GM19438 (cell line): Measurements from ENCODE around the gene SLC28A2.
"Not testable (repeated sequence)": the region's sequence is repeated elsewhere in the genome, so short reads cannot be mapped to it uniquely, and the experiment has no call there.

ENCODE experiments used
- ATAC-seq: cut with Tn5 transposase; IDR thresholded peaks from one replicate; pipeline ENCODE4 v1.9.1; 2021; ENCODE audit warnings: low read depth; ENCODE audit not compliant: unreplicated experiment

SLC28A2 gene

DNA sequence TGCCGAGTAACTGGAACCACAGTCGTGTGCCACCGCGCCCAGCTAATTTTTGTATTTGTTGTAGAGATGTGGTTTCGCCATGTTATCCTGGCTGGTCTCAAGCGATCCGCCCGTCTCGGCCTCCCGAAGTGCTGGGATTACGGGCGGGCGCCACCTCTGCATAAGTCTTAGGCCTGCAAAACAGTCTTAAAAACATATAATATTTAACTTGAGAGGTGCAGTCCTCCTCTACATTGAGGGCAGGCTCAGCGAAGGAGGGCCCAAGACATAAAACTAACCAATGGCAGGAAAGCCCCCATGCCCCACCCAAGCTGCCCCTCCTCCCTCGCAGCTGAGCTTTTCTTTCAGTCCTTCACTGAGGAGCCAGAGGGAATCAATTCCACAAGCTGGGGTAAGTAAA, at the start of gene SLC28A2:
Gene SLC28A2, plus strand, starts transcription at position 347 of the 400 bp plus-strand sequence. CDS start 982 bp downstream, outside the sequence.
- ATAC-seq: no peak

DNA sequence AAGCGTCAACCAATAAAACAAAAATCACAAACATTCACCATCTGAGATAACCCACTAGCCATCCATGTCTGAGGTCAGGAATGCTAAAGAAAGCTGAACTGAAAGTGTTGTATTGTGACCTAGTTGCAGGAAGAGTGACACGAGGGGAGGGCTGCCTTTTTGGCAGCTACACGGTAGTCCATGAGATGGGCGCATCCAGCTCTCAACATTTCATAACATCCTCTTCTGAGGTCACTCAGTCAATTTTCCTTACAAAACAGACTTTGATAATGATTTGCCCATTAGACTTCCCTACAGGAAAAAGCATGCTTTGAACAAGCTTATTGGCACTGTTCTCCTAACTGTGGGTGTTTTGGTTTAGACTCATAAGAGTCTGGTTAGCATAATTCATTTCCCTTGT, 48.9 kb upstream of the SLC28A2 start:
- ATAC-seq: no peak

DNA sequence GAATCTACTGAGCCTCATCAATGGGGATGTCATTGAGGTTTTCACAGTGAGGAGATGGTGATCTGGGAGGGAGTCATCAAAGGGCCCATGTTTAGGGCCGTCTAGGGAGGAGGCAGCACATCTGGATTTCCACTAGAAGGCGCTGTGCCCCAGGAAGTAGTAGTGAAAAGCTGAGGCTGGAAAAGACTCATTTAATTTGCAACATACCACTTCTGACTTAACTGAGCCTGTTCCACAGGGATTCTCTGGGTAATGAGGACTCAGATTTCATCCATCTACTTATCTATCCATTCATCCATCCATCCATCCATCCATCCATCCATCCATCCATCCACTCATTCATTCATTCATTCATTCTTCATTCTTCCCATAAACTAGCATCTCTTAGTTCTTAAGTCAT, 46.8 kb upstream of the SLC28A2 start:
- no peak for ATAC-seq

DNA sequence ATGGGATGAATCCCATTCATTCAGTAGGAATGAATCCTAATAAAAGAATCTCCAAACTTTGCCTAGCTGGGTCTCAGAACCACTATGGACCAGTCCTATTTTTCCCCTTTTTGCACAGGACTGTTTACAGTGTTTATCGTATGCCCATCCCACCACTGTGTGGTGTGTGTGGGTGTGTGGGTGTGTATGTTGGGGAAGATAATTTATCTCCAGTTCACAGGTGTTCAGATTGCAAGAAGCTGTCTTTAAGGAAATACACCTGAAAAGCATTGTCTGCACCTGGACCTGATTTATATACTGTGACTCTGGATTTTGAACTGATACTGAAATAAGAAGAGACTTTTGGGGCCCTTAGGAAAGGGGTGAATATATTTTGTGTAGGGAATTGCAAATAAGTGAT, 39.5 kb upstream of the SLC28A2 start:
- ATAC-seq: no peak

DNA sequence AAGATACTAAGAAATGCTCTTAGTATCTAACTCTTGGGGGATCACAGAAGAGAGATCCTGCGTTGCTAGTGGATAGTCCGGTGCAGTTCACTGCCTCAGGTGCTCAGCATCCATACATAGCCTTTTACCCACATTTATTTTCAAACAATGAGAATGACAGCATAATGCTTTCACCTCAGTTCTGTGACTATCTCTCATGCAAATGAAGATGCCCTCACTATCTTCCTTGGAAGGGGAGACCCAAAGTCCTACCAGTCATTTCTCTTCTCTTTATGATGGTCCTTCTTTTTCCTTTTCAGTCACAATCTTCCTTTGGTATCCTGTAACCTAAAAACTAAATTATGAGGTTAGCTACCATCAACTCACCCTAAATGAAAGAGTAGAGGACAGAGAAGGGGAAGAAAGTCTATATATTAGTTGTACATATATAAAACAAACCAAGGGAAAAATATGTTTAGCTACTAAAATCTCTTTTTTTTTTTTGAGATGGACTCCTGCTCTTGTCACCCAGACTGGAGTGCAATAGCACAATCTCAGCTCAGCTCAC, 30.9 kb upstream of the SLC28A2 start:
- ATAC-seq: no peak

GRCh38 chr15:45221967-45222366, 30.1 kb upstream of the SLC28A2 start:
- ATAC-seq: no peak

GRCh38 chr15:45224621-45225217, 27.3 kb upstream of the SLC28A2 start:
- ATAC-seq: no peak

- ATAC-seq: no peak
Observed at GRCh38 chr15:45225506-45226273, 26.3 kb upstream of the SLC28A2 start.

GRCh38 chr15:45228931-45229330, 23.1 kb upstream of the SLC28A2 start:
- no peak for ATAC-seq

GRCh38 chr15:45230245-45230965, 21.6 kb upstream of the SLC28A2 start:
- ATAC-seq: no peak

DNA sequence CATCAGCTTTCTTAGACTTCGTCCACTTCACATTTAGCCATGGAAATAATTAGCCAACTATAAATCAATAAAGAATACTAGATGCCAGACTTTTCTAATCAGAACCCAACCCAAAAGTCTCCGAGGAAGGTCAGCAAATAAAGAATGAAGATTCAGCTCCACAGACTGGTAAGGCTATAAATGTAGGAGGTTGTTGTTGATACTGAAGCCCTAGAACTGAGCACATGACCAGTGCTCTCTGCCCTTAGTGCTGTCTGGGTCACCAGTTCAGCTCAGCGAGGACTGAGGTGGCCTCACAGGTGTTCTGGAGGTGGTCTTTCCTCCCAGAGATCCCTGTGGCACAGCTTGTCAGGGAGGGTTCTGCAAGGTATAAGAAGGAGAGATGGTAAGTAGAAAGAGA, 20.9 kb upstream of the SLC28A2 start:
- no peak for ATAC-seq

DNA sequence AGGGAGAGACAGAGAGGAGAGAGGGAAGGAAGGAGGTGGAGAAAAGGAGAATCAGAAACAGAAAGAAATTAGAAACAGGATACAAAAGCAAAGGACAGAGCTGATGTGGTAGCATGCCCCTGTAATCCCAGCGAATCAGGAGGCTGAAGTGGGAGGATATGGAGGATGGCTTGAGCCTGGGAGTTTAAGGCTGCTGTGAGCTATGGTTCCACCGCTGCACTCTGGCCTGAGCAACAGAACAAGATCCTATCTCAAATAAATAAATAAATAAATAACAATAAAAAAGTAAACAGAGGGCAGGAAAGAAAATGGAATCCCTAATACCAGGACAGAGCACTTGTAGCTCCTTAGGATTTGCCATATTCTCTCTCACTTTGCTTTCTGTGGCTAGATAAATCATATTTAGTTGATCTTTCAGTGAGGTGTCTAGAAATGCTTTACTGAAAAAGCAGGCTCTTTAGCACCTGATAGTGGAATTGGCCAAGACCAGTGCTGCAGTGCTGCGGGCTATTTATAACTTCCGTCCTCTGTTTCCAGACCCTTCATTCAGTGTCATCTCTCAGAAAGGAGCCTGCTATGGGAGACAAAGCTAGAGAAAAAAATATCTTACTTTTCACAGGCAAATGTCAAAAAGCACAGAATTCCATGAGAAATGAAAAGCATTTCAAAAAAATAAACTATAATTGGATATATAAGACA, 20.0 kb upstream of the SLC28A2 start:
- no peak for ATAC-seq

- no peak for ATAC-seq
Observed at GRCh38 chr15:45234562-45235235, 17.3 kb upstream of the SLC28A2 start.

GRCh38 chr15:45236806-45237205, 15.2 kb upstream of the SLC28A2 start:
- not testable (repeated sequence) for ATAC-seq

- ATAC-seq: no peak
Observed at GRCh38 chr15:45242289-45242688, 9.7 kb upstream of the SLC28A2 start.

DNA sequence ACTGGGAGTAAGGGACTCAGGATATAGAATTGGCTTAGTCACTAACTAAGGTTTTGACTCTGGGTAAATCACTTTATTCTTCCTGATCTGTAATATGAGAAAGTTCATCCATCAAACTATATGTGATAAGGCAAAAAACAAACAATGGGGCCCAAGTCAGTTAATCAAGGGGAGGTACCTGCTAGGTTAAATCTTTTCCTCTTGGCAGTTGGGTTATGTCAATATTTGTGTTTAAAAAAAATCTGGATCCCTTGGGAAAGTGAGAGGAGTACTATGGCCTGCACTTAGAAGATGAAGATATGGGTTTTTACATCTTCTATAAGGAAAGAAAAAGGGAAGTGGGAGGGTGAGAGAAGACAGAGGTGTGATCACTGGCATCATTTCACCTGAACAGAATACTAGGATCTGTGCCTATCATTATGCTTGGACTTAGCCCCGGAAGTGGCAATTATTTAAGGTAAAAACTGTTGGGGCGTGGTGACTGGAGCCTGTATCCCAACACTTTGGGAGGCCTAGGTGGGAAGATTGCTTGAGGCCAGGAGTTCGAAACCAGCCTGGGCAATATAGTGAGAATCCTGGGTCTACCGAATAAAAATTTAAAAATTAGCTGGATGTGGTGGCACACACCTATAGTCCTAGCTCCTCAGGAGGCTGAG, 2.8 kb upstream of the SLC28A2 start:
- ATAC-seq: no peak

DNA sequence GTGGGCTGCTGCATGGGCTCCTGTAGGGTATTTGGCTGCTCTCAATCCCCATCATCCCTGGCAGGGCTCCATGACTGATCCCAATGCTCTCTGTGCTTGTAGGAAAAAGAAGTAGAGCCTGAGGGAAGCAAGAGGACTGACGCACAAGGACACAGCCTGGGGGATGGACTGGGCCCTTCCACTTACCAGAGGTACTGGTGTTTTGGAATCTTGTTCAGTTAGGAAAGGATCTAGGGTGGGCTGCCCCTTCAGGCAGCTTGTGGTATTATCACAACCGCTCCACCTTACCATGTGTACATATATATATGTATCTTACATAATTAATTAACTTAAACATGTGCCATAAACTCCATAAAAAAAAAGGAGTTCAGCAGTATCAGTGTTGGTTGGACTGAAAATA, 1.3 kb downstream of the SLC28A2 start:
- ATAC-seq: no peak

DNA sequence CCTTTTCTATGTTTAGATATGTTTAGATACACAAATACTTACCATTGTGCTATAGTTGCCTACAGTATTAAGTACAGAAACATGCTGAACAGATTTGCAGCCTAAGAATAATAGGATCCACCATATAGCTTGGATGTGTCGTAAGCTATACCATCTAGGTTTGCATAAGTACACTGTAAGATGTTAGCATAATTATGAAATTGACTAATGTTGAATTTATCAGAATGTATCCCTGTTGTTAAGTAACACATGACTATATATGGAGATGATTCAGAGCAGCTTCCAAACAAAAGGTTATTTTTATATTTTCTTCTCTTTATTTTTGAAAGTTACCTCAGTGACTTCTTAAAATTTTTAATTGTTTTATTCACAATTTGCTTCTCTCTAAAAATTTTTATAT, 2.4 kb downstream of the SLC28A2 start:
- ATAC-seq: no peak

DNA sequence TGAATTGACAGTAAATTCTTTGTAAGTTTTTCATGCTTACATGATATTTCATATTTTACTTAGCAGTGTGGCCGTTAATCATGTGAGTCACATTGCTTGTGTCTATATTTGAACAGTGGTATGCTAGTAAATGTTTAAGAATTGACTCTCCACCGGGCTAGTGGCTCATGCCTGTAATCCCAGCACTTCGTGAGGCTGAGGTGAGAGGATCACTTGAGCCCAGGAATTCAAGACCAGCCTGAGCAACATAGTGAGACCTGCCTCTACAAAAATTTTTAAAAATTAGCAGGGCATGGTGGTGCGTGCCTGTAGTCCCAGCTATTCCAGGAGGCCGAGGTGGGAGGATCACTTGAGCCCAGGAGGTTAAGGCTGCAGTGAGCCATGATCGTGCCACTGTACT, 2.8 kb downstream of the SLC28A2 start:
- ATAC-seq: not testable (repeated sequence)

- ATAC-seq: no peak
Observed at GRCh38 chr15:45259796-45260195, 7.8 kb downstream of the SLC28A2 start.
